ENCODE data around the gene CTIF. TPM values are rescaled to one million over a fixed set of nuclear protein-coding genes. Genes with fewer than 3 reads are reported as not detected.

CTIF gene
- total RNA-seq, 2 donors from 2014 or later, result 7.9 to 8.2 TPM

- H3K36me3 Mint-ChIP-seq (ENCODE audit: low read depth), result no peaks in the 10 kb centered on the region
- H3K4me3 Mint-ChIP-seq, result peak overlapping the region; percentile 57
- no peaks in the 10 kb centered on the region for H3K27me3 Mint-ChIP-seq
- no peak for ATAC-seq (replicated peaks)
- H3K4me1 Mint-ChIP-seq, result peaks cover 56% of the 10 kb centered on the region
- peak overlapping the region; percentile 26 for H3K27ac Mint-ChIP-seq
- H3K9me3 Mint-ChIP-seq, result peaks cover 6% of the 10 kb centered on the region
Measured at GRCh38 chr18:48843162-48843561, 304.3 kb downstream of the CTIF start.

- H3K27me3 Mint-ChIP-seq, result no peaks in the 10 kb centered on the region
- peak overlapping the region; percentile 57 for H3K4me3 Mint-ChIP-seq
- no peak for ATAC-seq (replicated peaks)
- peak overlapping the region; percentile 26 for H3K27ac Mint-ChIP-seq
- peaks cover 6% of the 10 kb centered on the region for H3K9me3 Mint-ChIP-seq
- H3K4me1 Mint-ChIP-seq, result peaks cover 51% of the 10 kb centered on the region
- no peaks in the 10 kb centered on the region for H3K36me3 Mint-ChIP-seq (ENCODE audit: low read depth)
Measured at GRCh38 chr18:48843596-48843995, 304.8 kb downstream of the CTIF start.

- no peak for ATAC-seq (replicated peaks)
- peaks cover 6% of the 10 kb centered on the region for H3K9me3 Mint-ChIP-seq
- H3K36me3 Mint-ChIP-seq (ENCODE audit: low read depth), result no peaks in the 10 kb centered on the region
- H3K4me1 Mint-ChIP-seq, result peaks cover 45% of the 10 kb centered on the region
- H3K27me3 Mint-ChIP-seq, result no peaks in the 10 kb centered on the region
- no peak overlapping the region for H3K4me3 Mint-ChIP-seq
- H3K27ac Mint-ChIP-seq, result no peak overlapping the region
Measured at GRCh38 chr18:48844271-48844670, 305.4 kb downstream of the CTIF start.

- no peak for ATAC-seq (replicated peaks)
- H3K9me3 Mint-ChIP-seq, result peaks cover 6% of the 10 kb centered on the region
- H3K27ac Mint-ChIP-seq, result peak overlapping the region; percentile 3
- no peak overlapping the region for H3K4me3 Mint-ChIP-seq
- H3K27me3 Mint-ChIP-seq, result no peaks in the 10 kb centered on the region
- H3K36me3 Mint-ChIP-seq (ENCODE audit: low read depth), result no peaks in the 10 kb centered on the region
- peaks cover 36% of the 10 kb centered on the region for H3K4me1 Mint-ChIP-seq
Measured at GRCh38 chr18:48845174-48845573, 306.3 kb downstream of the CTIF start.

GRCh38 chr18:48846423-48846932 is 307.6 kb downstream of the CTIF start:
- Mint-ChIP-seq H3K27me3 (no peaks in the 10 kb centered on the region), H3K36me3 (ENCODE audit: low read depth) (no peaks in the 10 kb centered on the region), H3K4me1 (peaks cover 35% of the 10 kb centered on the region), H3K9me3 (peaks cover 6% of the 10 kb centered on the region), H3K4me3 (no peak overlapping the region), H3K27ac (no peak overlapping the region)
- no peak for ATAC-seq (replicated peaks)

- H3K27ac Mint-ChIP-seq, result no peak overlapping the region
- no peak for ATAC-seq (replicated peaks)
- H3K9me3 Mint-ChIP-seq, result peaks cover 6% of the 10 kb centered on the region
Measured at GRCh38 chr18:48847807-48848486, 309.1 kb downstream of the CTIF start.

GRCh38 chr18:48848641-48849143 is 309.9 kb downstream of the CTIF start:
- ATAC-seq (replicated peaks), result no peak
- Mint-ChIP-seq H3K4me1 (peaks cover 29% of the 10 kb centered on the region), H3K27ac (no peak overlapping the region), H3K36me3 (ENCODE audit: low read depth) (no peaks in the 10 kb centered on the region), H3K4me3 (no peak overlapping the region), H3K9me3 (peaks cover 6% of the 10 kb centered on the region), H3K27me3 (no peaks in the 10 kb centered on the region)

More at GRCh38 chr18:48847807-48848486, 309.1 kb downstream of the CTIF start:
- H3K4me1 Mint-ChIP-seq, result peaks cover 32% of the 10 kb centered on the region
- no peaks in the 10 kb centered on the region for H3K36me3 Mint-ChIP-seq (ENCODE audit: low read depth)
- no peak overlapping the region for H3K4me3 Mint-ChIP-seq
- H3K27me3 Mint-ChIP-seq, result no peaks in the 10 kb centered on the region

- Mint-ChIP-seq H3K36me3 (ENCODE audit: low read depth) (no peaks in the 10 kb centered on the region), H3K27ac (no peak overlapping the region), H3K9me3 (no peaks in the 10 kb centered on the region), H3K4me3 (no peak overlapping the region), H3K27me3 (no peaks in the 10 kb centered on the region), H3K4me1 (peaks cover 31% of the 10 kb centered on the region)
- no peak for ATAC-seq (replicated peaks)
Measured at GRCh38 chr18:48850822-48851598, 312.2 kb downstream of the CTIF start.

- ATAC-seq (replicated peaks), result no peak
- no peaks in the 10 kb centered on the region for H3K9me3 Mint-ChIP-seq
- H3K27me3 Mint-ChIP-seq, result no peaks in the 10 kb centered on the region
- H3K36me3 Mint-ChIP-seq (ENCODE audit: low read depth), result no peaks in the 10 kb centered on the region
- H3K27ac Mint-ChIP-seq, result no peak overlapping the region
- no peak overlapping the region for H3K4me3 Mint-ChIP-seq
- peaks cover 31% of the 10 kb centered on the region for H3K4me1 Mint-ChIP-seq
Measured at GRCh38 chr18:48851599-48851960, 312.7 kb downstream of the CTIF start.

- Mint-ChIP-seq H3K4me3 (no peak overlapping the region), H3K36me3 (ENCODE audit: low read depth) (no peaks in the 10 kb centered on the region), H3K27me3 (no peaks in the 10 kb centered on the region), H3K27ac (peak overlapping the region; percentile 65), H3K9me3 (no peaks in the 10 kb centered on the region), H3K4me1 (peaks cover 31% of the 10 kb centered on the region)
- peak; percentile 42 for ATAC-seq (replicated peaks)
Measured at GRCh38 chr18:48852292-48852691, 313.5 kb downstream of the CTIF start.

GRCh38 chr18:48852794-48853193 is 314.0 kb downstream of the CTIF start:
- H3K4me1 Mint-ChIP-seq, result peaks cover 31% of the 10 kb centered on the region
- no peaks in the 10 kb centered on the region for H3K27me3 Mint-ChIP-seq
- H3K36me3 Mint-ChIP-seq (ENCODE audit: low read depth), result no peaks in the 10 kb centered on the region
- ATAC-seq (replicated peaks), result peak; percentile 13
- H3K4me3 Mint-ChIP-seq, result peak overlapping the region; percentile 39
- H3K27ac Mint-ChIP-seq, result peak overlapping the region; percentile 65
- H3K9me3 Mint-ChIP-seq, result no peaks in the 10 kb centered on the region

- Mint-ChIP-seq H3K9me3 (no peaks in the 10 kb centered on the region), H3K27me3 (no peaks in the 10 kb centered on the region), H3K4me3 (no peak overlapping the region), H3K4me1 (peaks cover 37% of the 10 kb centered on the region), H3K36me3 (ENCODE audit: low read depth) (no peaks in the 10 kb centered on the region), H3K27ac (no peak overlapping the region)
- ATAC-seq (replicated peaks), result no peak
Measured at GRCh38 chr18:48853588-48853987, 314.8 kb downstream of the CTIF start.

- H3K4me3 Mint-ChIP-seq, result peak overlapping the region; percentile 65
- H3K27ac Mint-ChIP-seq, result peak overlapping the region; percentile 71
- peak; percentile 47 for ATAC-seq (replicated peaks)
- no peaks in the 10 kb centered on the region for H3K36me3 Mint-ChIP-seq (ENCODE audit: low read depth)
- no peaks in the 10 kb centered on the region for H3K27me3 Mint-ChIP-seq
- H3K9me3 Mint-ChIP-seq, result no peaks in the 10 kb centered on the region
- H3K4me1 Mint-ChIP-seq, result peaks cover 37% of the 10 kb centered on the region
Measured at GRCh38 chr18:48854780-48855179, 315.9 kb downstream of the CTIF start.

GRCh38 chr18:48855422-48856377 is 316.9 kb downstream of the CTIF start:
- Mint-ChIP-seq H3K27me3 (no peaks in the 10 kb centered on the region), H3K9me3 (no peaks in the 10 kb centered on the region), H3K4me3 (peak overlapping the region; percentile 65), H3K36me3 (ENCODE audit: low read depth) (no peaks in the 10 kb centered on the region), H3K4me1 (peaks cover 37% of the 10 kb centered on the region), H3K27ac (peak overlapping the region; percentile 71)
- ATAC-seq (replicated peaks), result peak; percentile 71
